IMR-90 (cell line): ENCODE results near the gene R3HDML.

Experiments
- CEBPB ChIP-seq: IDR thresholded peaks from 2 replicates; pipeline ENCODE4 v1.6.1; 2012; ENCODE audit warnings: low read depth, low read length, improper control_type of control experiment
- CHD1 ChIP-seq: IDR thresholded peaks from 2 replicates; pipeline ENCODE4 v1.6.1; 2012; ENCODE audit warnings: low read depth, low read length, improper control_type of control experiment
- FOS ChIP-seq: fragments of 150-350 bp; IDR thresholded peaks from 2 replicates; pipeline ENCODE4 v1.6.1; 2016; ENCODE audit warnings: low read depth, low read length
- MAFK ChIP-seq: IDR thresholded peaks from 2 replicates; pipeline ENCODE4 v1.6.1; 2012; ENCODE audit warnings: low read depth, low read length, improper control_type of control experiment
- MAZ ChIP-seq: IDR thresholded peaks from 2 replicates; pipeline ENCODE4 v1.6.1; 2012; ENCODE audit warnings: low read depth, mild to moderate bottlenecking, low read length, improper control_type of control experiment, moderate library complexity, borderline replicate concordance
- MXI1 ChIP-seq: IDR thresholded peaks from 2 replicates; pipeline ENCODE4 v1.6.1; 2012; ENCODE audit warnings: low read depth, mild to moderate bottlenecking, low read length, moderate library complexity, borderline replicate concordance
- POLR2A ChIP-seq: IDR thresholded peaks from 2 replicates; pipeline ENCODE4 v1.6.1; 2012; ENCODE audit warnings: mild to moderate bottlenecking, low read depth, low read length
- RAD21 ChIP-seq: IDR thresholded peaks from 2 replicates; pipeline ENCODE4 v1.6.1; 2012; ENCODE audit warnings: low read length, improper control_type of control experiment
- RCOR1 ChIP-seq: IDR thresholded peaks from 2 replicates; pipeline ENCODE4 v1.6.1; 2012; ENCODE audit warnings: mild to moderate bottlenecking, low read length, improper control_type of control experiment; ENCODE audit not compliant: insufficient replicate concordance
- RFX5 ChIP-seq: IDR thresholded peaks from 2 replicates; pipeline ENCODE4 v1.8.0; 2012; ENCODE audit warnings: low read depth, mild to moderate bottlenecking, low read length, moderate library complexity
- SMC3 ChIP-seq: fragments of 150-350 bp; IDR thresholded peaks from 2 replicates; pipeline ENCODE4 v1.6.1; 2016; ENCODE audit warnings: low read depth, mild to moderate bottlenecking, antibody characterized with exemption, low read length, moderate library complexity
- TF ChIP-seq, protein P1 (sequence below): fragments of 150-350 bp; IDR thresholded peaks from 2 replicates; pipeline ENCODE4 v1.6.1; 2017; ENCODE audit warnings: mild to moderate bottlenecking, antibody characterized with exemption, low read length, low read depth
- TF ChIP-seq, protein P2 (sequence below): conservative IDR thresholded peaks from 2 replicates; pipeline ENCODE4 v1.5.1; 2012; ENCODE audit warnings: mild to moderate bottlenecking, low read depth, low read length, improper control_type of control experiment

DNA sequence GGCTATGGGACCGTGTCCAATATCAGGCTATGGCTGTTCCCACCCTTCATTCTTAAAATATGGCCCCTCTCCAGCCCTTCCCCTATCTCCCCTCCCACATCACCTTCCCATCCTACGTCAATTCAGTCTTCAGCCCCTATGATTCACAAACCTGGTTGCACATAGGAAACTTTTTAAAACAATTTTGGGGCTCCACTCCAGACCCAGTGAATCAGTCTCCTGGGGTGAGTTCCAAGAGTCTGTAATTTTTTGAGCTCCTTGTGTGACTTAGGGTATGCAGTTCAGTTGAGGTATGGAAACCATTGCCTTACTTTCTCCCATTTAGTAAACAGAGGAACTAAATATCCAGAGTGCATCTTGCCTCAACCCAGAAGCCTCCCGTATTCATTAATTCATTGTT, 24.2 kb downstream of the R3HDML start:
- TF ChIP-seq, protein P1, sequence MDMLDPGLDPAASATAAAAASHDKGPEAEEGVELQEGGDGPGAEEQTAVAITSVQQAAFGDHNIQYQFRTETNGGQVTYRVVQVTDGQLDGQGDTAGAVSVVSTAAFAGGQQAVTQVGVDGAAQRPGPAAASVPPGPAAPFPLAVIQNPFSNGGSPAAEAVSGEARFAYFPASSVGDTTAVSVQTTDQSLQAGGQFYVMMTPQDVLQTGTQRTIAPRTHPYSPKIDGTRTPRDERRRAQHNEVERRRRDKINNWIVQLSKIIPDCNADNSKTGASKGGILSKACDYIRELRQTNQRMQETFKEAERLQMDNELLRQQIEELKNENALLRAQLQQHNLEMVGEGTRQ: no peak
- no peak for TF ChIP-seq SMC3
- TF ChIP-seq FOS: no peak
- TF ChIP-seq, protein P2, sequence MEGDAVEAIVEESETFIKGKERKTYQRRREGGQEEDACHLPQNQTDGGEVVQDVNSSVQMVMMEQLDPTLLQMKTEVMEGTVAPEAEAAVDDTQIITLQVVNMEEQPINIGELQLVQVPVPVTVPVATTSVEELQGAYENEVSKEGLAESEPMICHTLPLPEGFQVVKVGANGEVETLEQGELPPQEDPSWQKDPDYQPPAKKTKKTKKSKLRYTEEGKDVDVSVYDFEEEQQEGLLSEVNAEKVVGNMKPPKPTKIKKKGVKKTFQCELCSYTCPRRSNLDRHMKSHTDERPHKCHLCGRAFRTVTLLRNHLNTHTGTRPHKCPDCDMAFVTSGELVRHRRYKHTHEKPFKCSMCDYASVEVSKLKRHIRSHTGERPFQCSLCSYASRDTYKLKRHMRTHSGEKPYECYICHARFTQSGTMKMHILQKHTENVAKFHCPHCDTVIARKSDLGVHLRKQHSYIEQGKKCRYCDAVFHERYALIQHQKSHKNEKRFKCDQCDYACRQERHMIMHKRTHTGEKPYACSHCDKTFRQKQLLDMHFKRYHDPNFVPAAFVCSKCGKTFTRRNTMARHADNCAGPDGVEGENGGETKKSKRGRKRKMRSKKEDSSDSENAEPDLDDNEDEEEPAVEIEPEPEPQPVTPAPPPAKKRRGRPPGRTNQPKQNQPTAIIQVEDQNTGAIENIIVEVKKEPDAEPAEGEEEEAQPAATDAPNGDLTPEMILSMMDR: no peak
- TF ChIP-seq RAD21: no peak
- TF ChIP-seq RFX5: no peak
- no peak for TF ChIP-seq MAZ
- no peak for TF ChIP-seq CEBPB
- no peak for TF ChIP-seq MXI1
- TF ChIP-seq POLR2A: no peak
- no peak for TF ChIP-seq RCOR1
- no peak for TF ChIP-seq CHD1
- TF ChIP-seq MAFK: no peak
